GM18526 (cell line): ENCODE results near the gene AUH.

Experiments used
- POLR2A ChIP-seq: IDR thresholded peaks from 3 replicates; pipeline ENCODE4 v1.6.1; 2011; ENCODE audit not compliant: insufficient read length; ENCODE audit errors: extremely low read depth

Gene AUH

GRCh38 chr9:91221332-91221731 lies 140.4 kb downstream of the AUH start:
- TF ChIP-seq POLR2A: no peak

GRCh38 chr9:91220491-91221135 lies 141.1 kb downstream of the AUH start:
- TF ChIP-seq POLR2A: no peak

- no peak for TF ChIP-seq POLR2A
Observed at GRCh38 chr9:91220021-91220420, 141.7 kb downstream of the AUH start.

GRCh38 chr9:91219557-91219956 lies 142.2 kb downstream of the AUH start:
- TF ChIP-seq POLR2A: no peak

GRCh38 chr9:91217388-91217787 lies 144.3 kb downstream of the AUH start:
- TF ChIP-seq POLR2A: no peak

- no peak for TF ChIP-seq POLR2A
Observed at GRCh38 chr9:91214867-91215266, 146.9 kb downstream of the AUH start.

- TF ChIP-seq POLR2A: no peak
Observed at GRCh38 chr9:91214086-91214485, 147.6 kb downstream of the AUH start.

- no peak for TF ChIP-seq POLR2A
Observed at GRCh38 chr9:91212596-91213243, 149.0 kb downstream of the AUH start.

- TF ChIP-seq POLR2A: no peak
Observed at GRCh38 chr9:91211919-91212318, 149.8 kb downstream of the AUH start.

GRCh38 chr9:91211414-91211813 lies 150.3 kb downstream of the AUH start:
- no peak for TF ChIP-seq POLR2A

- no peak for TF ChIP-seq POLR2A
Observed at GRCh38 chr9:91210318-91210717, 151.4 kb downstream of the AUH start.

GRCh38 chr9:91208837-91209236 lies 152.9 kb downstream of the AUH start:
- TF ChIP-seq POLR2A: no peak

GRCh38 chr9:91208419-91208745 lies 153.3 kb downstream of the AUH start:
- no peak for TF ChIP-seq POLR2A

- no peak for TF ChIP-seq POLR2A
Observed at GRCh38 chr9:91207729-91208418, 153.8 kb downstream of the AUH start.

- TF ChIP-seq POLR2A: no peak
Observed at GRCh38 chr9:91207397-91207728, 154.4 kb downstream of the AUH start.

- no peak for TF ChIP-seq POLR2A
Observed at GRCh38 chr9:91206806-91207205, 154.9 kb downstream of the AUH start.
